Iris pigment epithelial cell (primary cell): ENCODE data around the gene SERP2.

Experiments
- DNase-seq: peaks from one replicate; pipeline ENCODE4 v3.0.0-alpha.2; 2011; ENCODE audit warnings: low read depth

Gene SERP2

DNA sequence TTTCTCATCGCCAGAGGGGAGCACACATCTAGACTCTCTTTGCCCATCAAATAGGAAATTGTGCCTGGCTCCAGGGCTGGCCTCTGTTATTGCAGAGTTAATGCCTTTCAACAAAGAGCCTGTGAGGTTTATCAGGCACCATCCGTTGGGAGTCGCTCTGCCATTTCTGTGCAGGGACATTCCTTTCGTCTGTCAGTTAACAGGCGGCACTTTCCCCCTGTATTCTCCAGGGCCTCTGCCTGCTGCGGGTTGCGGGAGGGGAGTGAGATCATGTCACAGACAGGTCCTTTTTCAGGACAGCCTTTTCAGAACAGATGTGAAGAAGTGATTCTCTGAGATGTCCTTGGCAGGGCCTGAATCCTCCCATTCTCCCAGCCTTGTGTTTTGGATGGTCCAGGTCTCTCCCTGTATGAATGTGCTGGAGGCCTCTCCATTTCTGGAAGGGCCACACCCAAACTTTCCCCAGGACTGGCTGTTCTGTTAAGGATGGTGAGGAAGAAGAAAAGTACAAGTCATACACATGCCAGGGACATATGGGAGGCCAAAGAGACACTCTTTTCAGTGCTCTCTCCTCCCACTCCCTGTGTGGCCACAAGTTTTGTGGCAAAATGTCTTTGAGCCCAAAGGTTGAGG lies 14.9 kb downstream of the SERP2 start:
- no peak for DNase-seq

DNA sequence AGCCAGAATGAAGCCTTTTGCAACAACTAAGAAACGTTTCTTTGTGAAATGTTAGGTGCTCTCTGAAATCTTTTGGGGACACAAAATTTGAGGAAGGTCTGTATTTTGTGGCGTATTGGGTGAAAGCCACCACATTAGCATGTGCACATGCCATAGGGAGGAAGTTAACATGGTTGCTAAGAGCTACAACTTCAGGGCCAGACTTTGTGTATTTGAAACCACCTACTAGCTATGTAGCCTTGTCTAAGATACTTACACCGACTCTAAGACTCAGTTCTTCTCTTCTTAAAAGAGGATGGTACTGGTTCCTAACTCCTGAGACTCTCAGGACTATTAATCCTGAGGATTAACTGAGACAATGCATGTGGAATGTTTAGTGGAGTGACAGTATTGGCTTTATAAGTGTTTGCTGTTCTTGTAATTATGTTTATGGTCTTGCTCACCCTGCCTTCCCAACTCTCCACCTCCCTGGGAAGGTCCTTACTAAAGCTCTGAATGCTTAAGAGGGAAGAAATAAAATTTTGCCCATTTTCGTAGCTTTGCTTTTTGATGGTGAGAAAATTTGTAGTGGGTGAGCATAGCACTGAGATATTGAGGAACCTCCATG lies 15.5 kb downstream of the SERP2 start:
- DNase-seq: no peak

DNA sequence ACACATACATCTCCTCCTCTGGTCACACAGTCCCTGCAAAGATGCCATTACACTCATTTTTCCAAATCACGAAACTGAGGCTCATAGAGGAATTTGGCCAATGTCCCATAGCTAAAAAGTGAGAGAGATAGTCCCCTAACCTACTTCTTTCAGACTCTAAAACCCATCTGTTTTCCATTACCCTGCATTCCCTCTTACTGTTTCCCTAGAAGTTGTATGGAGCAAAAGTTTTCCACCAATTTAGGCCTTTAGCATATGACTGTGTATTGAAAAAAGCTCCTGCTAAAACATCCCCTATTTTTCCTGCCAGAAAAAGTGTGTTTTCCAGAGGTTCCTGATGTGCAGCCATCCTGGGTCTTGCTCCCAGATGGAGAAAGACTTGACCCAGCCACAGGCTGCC lies 16.3 kb downstream of the SERP2 start:
- DNase-seq: no peak

DNA sequence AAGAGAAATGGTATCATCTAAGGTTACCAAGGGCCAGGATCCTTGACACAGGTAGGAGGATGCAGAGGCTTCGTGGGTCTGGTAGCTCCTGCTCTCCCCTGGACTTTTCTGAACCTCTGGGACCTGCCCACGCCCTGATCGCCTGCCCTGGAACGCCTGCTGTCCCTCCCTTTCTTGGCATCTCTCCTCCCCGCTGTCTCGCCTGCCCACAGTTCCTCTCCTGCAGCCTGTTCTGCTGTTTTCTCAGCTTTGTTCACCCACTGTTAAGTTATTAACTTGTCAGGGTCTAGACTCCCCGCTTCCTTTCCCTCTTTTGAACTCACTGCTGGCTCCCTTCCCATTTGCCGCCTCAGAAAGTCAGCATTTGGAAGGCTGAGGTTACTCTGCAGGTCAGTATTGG lies 19.8 kb downstream of the SERP2 start:
- peak; percentile 46 for DNase-seq

DNA sequence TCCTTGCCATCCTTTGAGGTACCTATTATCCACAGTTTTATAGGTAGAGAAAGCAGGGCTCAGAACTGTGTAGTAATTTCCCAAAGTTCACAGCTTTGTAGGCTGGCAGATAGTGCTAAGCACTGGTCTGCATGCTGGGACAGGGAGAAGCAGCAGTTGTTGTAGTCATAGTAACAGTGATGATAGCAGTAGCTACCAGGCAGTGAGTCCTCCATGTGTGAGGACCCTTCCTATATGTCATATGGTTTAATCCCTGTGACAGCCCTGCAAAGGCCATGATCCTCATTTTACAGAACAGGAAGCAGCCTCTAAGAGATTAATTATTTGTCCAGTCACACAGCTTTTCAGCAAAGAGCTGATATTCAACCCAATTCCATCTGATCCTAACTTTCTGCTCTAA lies 21.0 kb downstream of the SERP2 start:
- no peak for DNase-seq

DNA sequence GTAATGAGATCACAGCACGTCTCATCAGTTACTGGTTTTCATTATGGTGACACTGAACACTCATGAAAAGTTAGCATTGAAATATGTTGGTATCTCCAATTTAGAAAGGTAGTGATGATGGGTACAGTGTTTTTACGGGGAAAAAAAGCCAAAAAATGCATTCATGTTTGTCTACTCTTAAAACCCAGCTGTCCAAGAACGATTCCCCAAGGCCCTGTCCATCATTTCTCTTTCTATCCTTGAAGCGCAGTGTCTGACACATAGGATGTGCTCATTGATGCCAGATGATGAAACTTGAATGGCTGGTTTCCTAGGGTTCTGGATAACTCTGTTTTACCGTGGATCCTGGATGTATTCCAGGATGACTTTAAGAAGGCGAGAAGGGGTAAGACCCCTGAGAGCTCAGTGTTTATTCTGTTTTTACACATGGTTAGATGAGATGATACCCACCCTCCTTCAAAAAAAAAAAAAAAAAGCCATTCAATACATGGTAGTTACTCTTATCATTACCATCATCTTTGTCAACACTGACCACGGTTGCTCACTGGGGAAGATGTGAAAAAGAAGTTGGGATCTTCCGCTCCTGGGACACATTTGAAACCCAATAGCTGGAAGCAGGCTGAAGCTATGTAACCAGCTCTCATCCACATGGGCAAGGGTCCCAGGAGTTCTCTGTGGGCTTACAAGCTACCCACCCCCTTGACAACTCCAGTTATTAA lies 22.5 kb downstream of the SERP2 start:
- DNase-seq: no peak

DNA sequence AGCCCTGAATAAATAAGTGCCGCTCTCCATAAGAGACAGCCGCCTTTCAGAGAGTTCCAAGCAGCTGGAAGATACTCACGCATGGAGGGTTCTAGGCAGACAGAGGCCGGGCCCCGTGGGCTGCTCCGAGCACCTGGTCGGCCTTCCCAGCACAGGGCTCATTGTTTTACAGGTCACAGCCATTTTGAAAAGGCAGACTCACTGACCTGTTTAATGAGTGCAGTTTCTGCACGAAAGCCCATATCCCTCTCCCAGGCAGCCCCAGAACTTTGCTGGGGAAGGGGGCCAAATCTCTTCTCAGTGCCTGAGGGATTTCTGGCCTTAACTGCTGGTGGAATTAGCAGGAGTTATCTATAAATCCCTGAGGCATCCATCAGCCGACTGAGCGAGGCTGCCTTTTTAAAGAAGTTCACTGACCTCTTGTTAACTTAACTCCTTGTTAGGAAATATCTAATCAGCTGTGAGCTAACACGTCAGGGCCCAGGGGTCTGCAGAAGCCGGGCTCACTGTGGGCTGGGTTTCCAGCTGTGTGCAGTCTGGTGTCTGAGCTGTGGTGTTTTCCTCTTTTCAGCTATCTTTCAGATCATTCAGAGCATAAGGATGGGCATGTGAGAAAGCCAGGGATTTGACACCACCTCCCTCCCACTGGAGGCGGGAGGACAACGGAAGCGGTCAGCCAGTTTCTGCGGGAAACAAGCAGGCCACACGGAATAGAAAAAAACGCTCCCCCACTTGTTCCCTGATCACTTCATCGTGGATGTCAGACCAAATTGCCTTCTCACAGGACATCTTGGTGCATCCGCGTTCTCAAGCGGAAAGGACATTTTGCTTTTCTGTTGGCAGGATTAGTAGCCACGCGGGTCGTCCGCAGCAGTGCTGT lies 23.3 kb downstream of the SERP2 start:
- DNase-seq: peak; percentile 73

DNA sequence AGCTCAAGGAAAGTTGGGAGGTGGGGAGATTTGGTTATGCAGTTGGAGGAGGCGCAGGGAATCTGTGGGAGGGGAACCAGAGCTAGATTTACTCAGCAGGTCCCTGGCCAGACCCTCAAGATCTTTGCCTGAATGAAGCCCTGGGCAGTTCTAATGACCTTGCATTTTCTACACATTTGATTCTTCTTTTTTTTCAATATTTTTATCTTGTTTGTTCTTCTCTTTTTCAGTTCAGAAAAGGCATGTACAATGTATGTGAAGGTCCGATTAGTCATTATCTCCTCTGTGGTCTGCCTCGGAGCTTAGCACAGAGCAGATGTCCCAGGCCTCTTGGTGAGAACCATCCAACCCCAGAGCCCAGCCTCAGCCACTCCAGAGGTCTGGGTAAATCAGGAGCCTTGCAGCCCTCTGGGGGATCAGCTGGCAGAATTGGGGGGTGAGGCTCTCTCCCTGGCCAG lies 24.2 kb downstream of the SERP2 start:
- peak; percentile 85 for DNase-seq

DNA sequence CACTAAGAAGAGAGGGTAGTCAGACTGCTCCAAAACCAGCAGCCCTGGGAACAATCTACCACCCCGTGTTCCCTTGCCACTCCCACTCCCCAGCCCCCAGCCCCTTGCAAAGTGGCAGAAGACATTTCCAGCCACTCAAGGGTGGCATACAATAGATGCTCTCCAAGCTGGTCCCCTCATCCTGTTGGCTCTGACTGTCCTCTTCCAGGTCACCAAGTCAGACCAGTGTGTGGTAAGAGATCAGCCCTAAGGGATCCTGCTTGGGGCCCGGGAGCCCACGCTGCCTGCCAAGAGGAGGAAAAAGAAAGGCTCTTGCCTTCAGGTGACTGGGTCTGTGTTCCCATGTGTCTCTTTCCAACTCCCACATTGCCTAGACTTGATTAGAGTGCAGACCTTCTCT lies 25.0 kb downstream of the SERP2 start:
- DNase-seq: no peak

DNA sequence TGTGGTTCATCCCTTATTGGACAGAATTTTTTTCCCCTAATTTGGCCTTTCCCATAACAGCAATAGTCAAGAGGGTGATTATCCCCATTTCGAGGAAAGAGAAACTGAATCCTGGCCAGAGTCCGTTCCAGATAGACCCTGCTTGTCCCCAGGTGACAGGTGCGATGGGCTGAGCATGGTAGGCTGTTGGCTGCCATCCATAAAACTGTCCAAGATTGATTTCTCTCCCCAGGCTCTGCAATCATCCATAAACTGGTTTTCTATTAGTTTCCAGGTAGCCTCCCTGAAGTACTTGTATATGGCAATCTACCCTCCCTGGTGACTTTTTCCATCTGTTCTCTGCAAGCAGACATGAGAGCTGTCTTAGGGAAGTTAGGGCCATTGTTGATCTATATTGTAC lies 25.4 kb downstream of the SERP2 start:
- DNase-seq: no peak

DNA sequence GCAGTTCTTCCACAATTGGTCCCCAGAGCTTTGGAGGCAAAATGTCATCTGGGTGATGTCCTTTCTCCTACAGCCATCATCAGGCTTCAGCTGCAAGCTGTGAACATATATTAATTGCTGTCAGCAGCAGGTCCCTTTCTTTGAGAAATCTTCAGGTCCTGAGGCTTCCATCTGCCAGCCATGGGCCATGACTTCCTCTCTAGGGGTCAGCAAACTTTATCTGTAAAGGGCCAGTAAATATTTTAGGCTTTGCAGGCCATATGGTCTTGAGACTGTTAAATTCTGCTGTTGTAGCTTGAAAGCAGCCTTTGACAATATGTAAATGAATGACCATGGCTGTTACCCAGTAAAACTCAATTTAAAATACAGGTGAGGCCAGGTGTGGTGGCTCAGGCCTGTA lies 27.1 kb downstream of the SERP2 start:
- DNase-seq: no peak

DNA sequence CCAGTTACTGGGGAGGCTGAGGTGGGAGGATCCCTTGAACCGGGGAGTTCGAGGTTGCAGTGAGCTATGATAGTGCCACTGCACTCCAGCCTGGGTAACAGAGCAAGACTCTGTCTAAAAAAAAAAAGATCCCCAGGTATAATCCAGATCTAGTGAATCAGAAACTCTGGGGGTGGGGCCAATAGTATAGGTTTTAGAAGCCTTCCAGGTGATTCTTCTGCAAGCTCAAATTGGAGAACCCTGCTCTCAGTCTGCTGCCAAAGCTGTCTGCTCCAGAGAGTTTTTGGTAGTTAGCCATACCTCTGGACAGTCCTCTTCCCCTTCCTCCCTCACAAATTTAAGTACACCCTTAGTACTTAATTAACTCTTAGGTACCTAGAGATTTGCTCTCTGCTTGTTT lies 28.0 kb downstream of the SERP2 start:
- no peak for DNase-seq

DNA sequence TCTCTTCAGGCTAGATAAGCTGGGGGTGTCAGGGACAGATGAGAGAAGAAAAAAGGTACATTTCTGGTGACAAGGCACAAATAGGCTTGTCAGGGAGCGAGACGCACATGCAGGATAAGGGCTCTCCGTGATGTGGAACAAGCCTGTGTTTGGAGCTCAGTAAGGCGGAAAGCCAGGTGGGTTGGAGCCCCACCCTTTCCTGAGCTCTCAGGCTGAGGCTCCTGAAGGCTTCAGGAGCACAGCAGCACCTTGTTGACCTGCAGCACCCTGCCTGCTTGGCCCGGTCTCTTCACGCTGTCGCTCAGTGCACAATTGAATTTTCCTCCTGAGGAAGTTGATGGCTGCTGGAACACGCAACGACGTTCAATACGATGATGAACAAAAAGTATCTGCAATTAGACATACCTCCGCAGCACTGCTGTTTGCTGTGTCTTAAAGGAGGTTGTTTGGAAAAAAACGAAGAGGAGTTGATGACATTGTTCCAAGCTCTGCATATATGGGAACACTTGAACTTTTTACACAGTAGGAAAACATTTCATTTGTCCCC lies 29.3 kb downstream of the SERP2 start:
- DNase-seq: no peak

DNA sequence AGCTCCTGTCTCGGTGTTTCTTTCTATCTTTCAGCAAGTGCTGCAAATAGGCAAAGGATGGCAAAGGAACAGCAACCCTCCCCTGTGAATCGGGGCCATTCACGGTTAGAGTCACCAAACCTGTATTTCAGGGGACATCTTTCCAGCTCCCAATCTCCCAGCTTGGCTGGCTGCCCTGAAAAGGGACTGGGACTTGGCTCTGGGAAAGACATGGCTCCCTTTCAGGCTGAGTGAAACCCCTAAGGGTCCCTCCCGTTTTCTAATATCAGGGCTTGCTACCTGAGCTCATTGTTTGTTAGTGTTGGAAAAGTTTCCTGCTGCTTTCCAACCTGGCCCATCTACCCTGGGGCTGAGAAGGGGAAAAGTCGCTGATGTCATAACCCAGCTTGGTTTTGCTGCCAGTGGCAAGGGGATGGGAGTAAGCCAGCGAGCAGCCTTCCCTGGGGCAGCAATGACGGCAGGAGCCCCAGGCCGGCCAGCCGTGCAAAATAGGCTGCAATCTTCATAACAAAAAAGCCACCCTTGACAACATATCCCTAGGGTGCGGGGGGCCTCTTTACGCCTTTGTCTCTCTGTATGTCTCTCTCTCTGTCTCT lies 29.9 kb downstream of the SERP2 start:
- DNase-seq: no peak

DNA sequence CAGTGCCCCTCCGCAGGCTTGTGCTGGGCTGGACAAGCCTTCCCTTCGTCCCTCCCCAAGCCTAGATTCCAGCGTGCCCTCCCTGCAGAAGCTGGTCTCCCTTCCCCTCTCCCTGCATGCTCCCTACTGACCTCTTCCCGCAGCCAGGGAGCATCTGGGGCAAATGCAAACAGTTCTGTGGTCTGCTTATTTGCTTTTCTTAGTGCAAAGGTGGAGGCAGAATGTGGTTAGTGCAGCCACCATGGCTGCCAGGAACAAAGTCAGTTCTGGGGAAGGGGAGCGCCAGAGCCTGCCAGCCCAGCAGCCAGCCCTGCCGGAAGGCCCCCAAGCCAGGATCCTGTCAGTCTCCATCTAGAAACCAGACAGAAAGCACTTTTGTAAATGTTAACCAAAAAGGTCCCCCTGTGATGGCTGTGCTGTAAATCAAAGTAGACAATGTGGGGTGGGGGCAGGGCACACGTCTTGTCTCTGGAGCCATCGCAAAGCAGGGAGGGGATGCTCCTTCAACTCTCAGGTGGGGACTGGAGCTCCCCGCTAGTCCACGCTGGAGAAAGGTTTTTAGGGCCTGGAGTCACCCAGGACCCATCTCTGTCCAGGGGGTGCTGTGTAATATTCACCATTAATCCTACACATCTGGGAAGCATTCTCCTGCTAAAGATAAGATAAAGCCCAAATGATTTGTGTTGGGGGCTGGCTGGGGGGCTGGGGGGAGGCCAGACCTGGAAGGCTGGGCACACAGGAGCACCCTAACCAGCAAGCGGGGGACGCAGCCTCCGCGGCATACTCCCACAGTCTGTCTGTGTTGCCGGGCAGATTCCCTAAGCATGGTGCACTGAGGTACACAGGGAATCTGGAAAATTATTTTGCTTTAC lies 30.9 kb downstream of the SERP2 start:
- no peak for DNase-seq

DNA sequence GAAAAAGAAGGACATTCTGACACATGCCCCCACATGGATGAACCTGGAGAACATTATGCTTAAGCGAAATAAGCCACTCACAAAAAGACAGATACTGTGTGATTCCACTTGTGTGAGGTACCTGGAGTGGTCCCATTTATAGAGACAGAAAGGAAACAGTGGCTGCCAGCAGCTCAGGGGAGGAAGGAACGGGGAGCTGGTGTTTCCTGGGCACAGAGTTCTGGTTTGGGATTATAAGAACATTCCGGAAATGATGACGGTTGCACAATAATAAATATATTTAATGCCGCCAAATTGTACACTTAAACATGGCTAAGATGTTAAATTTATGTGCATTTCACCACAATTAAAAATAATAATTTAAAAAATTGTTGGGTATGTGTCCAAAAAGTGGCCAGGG lies 33.0 kb downstream of the SERP2 start:
- no peak for DNase-seq

DNA sequence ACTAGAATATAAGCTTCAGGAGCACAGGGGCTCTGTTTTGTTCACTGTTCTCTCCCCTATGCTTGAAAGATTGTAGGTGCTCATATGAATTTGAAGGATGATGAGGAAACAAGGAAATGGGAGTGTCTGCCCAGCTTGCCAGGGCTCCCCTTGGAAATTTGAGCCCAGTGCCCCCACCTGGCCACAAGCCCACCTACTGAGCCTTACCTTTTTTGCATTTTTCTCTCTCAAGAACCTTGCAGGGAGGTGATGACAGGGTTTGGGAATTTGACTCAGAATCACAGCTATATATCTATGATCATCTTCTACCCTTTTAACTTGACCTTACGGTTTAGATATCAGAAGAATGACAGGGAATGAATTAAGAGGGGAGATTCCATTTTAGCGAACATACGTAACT lies 33.8 kb downstream of the SERP2 start:
- no peak for DNase-seq

DNA sequence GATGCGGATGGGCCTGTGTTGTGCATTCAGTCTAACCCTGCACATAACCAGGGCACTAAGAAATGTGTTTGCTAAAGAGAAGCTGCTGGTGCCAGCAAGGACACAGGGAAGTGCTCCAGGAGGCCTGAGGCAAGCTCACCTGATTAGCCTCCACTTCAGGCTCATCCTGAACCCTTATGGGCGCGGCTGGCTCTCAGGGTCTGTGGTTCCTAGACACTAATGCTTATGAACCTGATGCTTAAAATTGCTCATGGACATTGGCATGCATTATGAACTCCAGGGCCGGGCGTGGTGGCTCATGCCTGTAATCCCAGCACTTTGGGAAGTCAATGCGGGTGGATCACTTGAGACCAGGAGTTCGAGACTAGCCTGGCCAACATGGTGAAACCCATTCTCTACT lies 34.3 kb downstream of the SERP2 start:
- no peak for DNase-seq

DNA sequence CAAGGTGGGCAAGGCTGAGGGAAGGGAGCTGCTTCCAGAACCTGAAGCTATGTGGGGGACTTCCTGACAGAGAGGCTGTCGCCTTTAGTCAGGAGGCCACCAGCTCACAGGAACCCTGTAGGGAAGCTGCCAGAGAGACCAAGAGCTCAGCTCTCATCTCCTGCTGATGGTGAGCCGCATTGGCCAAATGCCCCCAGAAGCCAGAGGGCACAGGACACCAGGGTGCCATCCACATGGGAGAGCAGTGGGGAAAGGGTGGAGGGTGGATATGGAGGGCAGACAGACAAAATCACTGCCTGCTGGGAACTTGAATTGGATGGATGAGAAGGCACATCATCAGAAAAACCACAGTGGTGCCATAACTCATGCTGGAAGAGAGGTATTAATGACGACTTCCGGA lies 36.0 kb downstream of the SERP2 start:
- DNase-seq: no peak

DNA sequence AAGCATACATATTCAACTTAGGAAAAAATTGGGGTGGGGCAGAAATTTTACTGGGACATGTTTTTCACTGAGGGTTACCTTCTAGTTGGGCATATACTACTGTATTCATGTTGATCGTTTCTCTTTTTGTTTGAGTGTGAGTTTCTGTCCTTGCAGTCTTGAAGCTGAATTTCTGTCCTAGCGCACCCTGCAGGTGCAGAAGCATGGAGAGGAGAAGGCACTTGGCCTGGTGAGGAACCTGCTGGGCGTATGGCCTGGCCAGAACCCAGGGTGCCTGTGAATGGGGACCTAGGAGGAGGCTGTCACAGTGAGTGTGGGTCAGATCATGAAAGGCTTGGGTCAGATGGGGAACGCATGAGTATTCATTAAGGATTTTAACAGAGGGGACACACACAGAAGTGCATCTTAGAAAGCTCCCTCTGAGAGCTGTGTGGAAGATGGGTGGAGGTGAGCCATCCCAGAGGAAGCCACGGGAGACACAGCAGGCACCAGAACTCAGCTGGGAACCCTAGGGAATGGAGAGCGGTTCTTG lies 36.8 kb downstream of the SERP2 start:
- DNase-seq: no peak

DNA sequence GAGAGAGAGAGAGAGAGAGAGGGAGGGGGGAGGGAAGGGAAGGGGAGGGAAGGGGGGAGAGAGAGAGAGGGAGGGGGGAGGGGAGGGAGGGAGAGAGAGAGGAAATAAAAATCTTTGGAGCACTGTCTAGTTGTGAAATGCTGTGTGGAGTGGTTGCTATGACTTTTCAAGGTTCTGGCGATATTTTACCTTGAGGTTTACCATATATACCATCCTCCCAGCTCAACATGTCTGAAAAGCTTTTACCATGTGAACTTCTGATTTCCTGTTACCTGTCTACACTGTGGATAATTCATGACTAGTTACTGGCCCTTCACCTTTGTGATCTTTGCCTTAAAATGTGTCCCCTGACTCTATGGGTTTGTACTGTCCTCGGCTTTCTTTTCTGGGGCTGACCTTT lies 38.2 kb downstream of the SERP2 start:
- DNase-seq: no peak
